D721Med (cell line): Measurements from ENCODE around the gene CNEP1R1.

Experiments used
- DNase-seq: peaks from one replicate; pipeline ENCODE4 v3.0.0; 2011; ENCODE audit warnings: low spot score; ENCODE audit not compliant: insufficient read length
- FAIRE-seq: peaks from 2 replicates; lab custom pipeline; 2011; peaks lifted over from hg19 to GRCh38; lab: Jason Lieb, UNC
- TF ChIP-seq, protein P1 (sequence below): IDR thresholded peaks from 2 replicates; pipeline ENCODE4 v1.5.1; 2012; ENCODE audit warnings: mild to moderate bottlenecking, control low read depth; ENCODE audit not compliant: insufficient read depth; ENCODE audit errors: missing control alignments

The CNEP1R1 gene

DNA sequence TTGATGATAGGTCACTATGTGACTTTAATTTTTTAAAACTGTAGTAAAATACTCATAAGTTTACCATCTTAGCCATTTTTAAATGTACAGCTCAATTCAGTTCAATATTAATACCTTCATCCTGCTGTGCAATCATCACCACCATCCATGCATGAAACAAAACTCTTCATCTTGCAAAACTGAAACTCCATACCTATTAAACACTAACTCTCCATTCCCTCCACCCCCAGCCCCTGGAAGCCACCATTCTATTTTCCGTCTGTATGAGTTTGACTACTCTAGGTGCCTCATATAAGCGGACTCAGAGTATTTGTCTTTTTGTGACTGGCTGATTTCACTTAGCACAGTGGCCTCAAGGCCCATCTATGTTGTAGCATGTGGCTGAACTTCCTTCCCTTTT lies 9.4 kb upstream of the CNEP1R1 start:
- FAIRE-seq (no peak), DNase-seq (no peak)
- TF ChIP-seq, protein P1, sequence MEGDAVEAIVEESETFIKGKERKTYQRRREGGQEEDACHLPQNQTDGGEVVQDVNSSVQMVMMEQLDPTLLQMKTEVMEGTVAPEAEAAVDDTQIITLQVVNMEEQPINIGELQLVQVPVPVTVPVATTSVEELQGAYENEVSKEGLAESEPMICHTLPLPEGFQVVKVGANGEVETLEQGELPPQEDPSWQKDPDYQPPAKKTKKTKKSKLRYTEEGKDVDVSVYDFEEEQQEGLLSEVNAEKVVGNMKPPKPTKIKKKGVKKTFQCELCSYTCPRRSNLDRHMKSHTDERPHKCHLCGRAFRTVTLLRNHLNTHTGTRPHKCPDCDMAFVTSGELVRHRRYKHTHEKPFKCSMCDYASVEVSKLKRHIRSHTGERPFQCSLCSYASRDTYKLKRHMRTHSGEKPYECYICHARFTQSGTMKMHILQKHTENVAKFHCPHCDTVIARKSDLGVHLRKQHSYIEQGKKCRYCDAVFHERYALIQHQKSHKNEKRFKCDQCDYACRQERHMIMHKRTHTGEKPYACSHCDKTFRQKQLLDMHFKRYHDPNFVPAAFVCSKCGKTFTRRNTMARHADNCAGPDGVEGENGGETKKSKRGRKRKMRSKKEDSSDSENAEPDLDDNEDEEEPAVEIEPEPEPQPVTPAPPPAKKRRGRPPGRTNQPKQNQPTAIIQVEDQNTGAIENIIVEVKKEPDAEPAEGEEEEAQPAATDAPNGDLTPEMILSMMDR = no peak

DNA sequence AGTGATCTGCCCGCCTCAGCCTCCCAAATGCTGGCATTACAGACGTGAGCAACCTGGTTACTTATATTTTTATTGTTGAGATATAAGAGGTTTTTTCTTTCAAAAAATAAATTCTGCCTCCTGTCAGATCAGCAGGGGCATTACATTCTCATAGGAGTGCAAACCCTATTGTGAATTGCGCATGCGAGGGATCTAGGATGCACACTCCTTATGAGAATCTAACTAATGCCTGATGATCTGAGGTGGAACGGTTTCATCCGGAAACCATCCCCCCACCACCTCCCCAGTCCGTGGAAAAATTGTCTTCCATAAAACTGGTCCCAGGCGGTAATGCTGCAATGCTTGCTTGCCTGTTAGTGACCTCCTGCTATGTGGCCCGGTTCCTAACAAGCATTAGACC lies 7.5 kb upstream of the CNEP1R1 start:
- DNase-seq = no peak
- FAIRE-seq = no peak
- TF ChIP-seq, protein P1 = no peak

DNA sequence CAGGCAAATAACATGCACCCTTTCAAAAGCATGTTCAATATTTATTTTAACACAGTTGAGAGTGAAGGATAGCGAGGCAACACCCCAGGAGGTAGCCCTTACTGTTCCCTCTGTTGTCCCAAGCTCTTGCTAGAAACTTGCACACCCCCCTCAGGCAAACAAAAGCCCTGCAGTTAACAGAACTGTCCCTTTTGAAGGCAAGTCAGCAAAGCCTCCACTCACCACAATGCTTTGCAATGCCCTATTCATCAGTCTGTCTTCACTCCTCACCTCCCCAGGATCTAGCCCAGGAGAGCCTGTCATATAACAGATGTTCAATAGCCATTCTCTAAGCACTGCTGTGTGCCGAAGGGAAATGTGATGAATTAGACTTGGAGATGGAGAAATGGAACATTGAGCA lies 3.5 kb upstream of the CNEP1R1 start:
- no peak for DNase-seq
- TF ChIP-seq, protein P1 = no peak
- no peak for FAIRE-seq

DNA sequence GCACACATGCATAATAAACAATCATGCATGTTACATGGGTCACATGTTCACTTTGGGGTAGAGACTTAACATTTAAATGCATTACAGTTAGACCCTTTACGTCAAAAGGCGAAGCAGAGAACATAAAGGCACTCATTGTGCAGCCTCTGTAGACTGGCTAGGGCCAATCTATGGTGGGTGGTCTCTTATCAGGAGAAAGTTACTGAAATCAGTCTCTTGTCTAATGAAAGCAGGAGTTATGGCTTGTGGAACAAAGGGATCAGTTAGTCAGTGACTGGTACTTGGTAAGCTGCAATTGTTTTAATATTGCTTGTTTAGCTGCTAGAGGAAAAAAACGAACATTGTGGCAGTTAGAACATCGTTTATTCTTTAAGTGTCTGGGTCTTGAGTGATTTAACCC lies 1.4 kb upstream of the CNEP1R1 start:
- TF ChIP-seq, protein P1 = no peak
- DNase-seq (no peak), FAIRE-seq (no peak)

DNA sequence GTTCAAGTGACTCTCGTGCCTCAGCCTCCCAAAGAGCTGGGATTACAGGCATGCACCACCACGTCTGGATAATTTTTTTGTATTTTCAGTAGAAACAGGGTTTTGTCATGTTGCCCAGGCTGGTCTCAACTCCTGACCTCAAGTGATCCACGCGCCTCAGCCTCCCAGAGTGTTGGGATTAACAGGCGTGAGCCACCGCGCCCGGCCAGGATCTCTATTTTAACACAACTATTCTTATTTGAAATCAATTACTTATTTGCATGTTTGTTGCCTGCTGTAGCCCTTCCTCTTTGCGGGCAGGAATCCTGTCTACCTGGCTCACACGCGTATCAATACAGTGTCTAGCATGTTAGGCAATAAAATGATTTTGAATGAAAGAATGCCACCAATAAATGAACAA lies 818 bp upstream of the CNEP1R1 start:
- no peak for FAIRE-seq
- TF ChIP-seq, protein P1 = no peak
- no peak for DNase-seq

DNA sequence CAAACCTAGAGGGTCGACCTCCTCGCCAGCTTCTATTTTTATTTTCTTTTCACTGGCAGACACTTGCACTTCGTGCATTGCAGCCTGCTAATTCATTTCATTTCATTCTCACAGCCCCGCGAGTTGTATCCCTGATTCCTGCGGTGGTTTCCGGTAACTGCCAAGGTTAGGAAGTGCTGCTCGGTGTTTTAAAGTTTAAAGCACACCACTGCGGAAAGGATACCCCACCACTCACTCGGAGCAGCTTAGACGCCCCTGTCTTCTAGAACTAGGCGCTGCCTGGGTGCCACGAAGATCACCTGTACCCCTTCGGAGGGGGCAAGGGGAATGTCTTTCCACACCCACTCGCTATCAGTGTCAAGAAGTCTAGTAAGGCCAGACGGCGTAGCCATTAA lies 509 bp downstream of the CNEP1R1 start:
- DNase-seq = no peak
- TF ChIP-seq, protein P1 = no peak
- FAIRE-seq = no peak

DNA sequence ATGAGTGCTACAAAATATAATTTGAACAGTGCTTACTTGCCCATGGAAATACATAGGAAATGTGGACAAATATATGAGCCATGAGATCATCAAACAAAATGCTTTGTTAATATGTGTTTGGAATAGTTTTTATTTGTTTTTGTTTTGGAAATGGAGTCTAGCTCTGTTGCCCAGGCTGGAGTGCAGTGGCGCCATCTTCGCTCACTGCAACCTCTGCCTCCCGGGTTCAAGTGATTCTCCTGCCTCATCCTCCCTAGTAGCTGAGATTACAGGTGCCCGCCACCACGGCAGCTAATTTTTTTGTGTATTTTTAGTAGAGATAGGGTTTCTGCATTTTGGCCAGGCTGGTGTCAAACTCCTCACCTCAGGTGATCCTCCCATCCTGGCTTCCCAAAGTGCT lies 2.8 kb downstream of the CNEP1R1 start:
- FAIRE-seq = no peak
- DNase-seq = no peak
- TF ChIP-seq, protein P1 = no peak
